Effector memory CD4-positive, alpha-beta T cell (primary cell): ENCODE data around the gene TMEM231.
A peak's percentile ranks its signal among the peaks of the same experiment; 100 is the strongest.
"Not testable (repeated sequence)": the region's sequence is repeated elsewhere in the genome, so short reads cannot be mapped to it uniquely, and the experiment has no call there.

ENCODE experiments used
- DNase-seq, 3 donors: peaks; one replicate each; pipeline ENCODE4 v3.0.0-alpha.2; 2020
- H3K27ac ChIP-seq: 2 replicates; pipeline ENCODE4 v1.7.0; 2013; ENCODE audit warnings: mild to moderate bottlenecking, low read length, moderate library complexity; ENCODE audit not compliant: insufficient read depth, poor library complexity, severe bottlenecking
- H3K27me3 ChIP-seq: replicated peaks from 2 replicates; pipeline ENCODE4 v1.7.0; 2013; ENCODE audit warnings: mild to moderate bottlenecking, low read length; ENCODE audit not compliant: insufficient read depth, control insufficient read depth, poor library complexity, severe bottlenecking
- H3K36me3 ChIP-seq: 2 replicates; pipeline ENCODE4 v1.7.0; 2013; ENCODE audit warnings: mild to moderate bottlenecking, low read length, moderate library complexity; ENCODE audit not compliant: control insufficient read depth, insufficient read depth
- H3K4me1 ChIP-seq: 2 replicates; pipeline ENCODE4 v1.7.0; 2013; ENCODE audit warnings: low read length, mild to moderate bottlenecking; ENCODE audit not compliant: control insufficient read depth, insufficient read depth, poor library complexity, severe bottlenecking
- H3K4me3 ChIP-seq: 2 replicates; pipeline ENCODE4 v1.7.0; 2013; ENCODE audit warnings: low read length, low read depth, mild to moderate bottlenecking; ENCODE audit not compliant: insufficient read depth, poor library complexity, severe bottlenecking
- H3K9me3 ChIP-seq: 2 replicates; pipeline ENCODE4 v1.7.0; 2013; ENCODE audit warnings: mild to moderate bottlenecking, low read length, moderate library complexity; ENCODE audit not compliant: control insufficient read depth

TMEM231 gene

GRCh38 chr16:75506574-75506973 is 49.5 kb downstream of the TMEM231 start:
- H3K27ac ChIP-seq: no peak overlapping the region
- DNase-seq: no peak

GRCh38 chr16:75506107-75506506 is 49.9 kb downstream of the TMEM231 start:
- no peak for DNase-seq
- no peak overlapping the region for H3K4me3 ChIP-seq
- no peak overlapping the region for H3K27ac ChIP-seq
- H3K27me3 ChIP-seq: no peaks in the 10 kb centered on the region
- H3K36me3 ChIP-seq: no peaks in the 10 kb centered on the region
- no peaks in the 10 kb centered on the region for H3K4me1 ChIP-seq
- H3K9me3 ChIP-seq: no peaks in the 10 kb centered on the region

More at GRCh38 chr16:75506574-75506973, 49.5 kb downstream of the TMEM231 start:
- no peak overlapping the region for H3K4me3 ChIP-seq
- no peaks in the 10 kb centered on the region for H3K4me1 ChIP-seq
- no peaks in the 10 kb centered on the region for H3K36me3 ChIP-seq
- no peaks in the 10 kb centered on the region for H3K27me3 ChIP-seq
- H3K9me3 ChIP-seq: no peaks in the 10 kb centered on the region

DNA sequence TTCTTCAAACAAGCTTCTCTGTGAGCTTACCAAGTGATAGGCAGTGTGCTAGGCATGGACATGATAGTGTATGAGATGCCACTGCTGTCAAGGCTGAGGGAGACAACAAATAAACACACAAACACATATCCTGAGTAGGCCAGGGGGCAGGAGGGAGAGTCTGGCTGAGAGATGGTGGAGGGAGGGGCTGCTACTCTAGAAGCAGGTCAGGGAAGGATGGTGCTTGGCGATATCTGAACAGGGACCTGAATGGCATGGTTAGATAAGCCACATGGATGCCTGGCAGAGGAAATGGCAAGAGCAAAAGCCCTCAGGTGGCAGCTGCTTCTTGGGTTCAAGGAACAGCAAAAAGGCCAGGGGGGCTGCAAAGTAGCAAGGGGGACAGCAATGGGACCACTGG is 52.3 kb downstream of the TMEM231 start:
- no peaks in the 10 kb centered on the region for H3K4me1 ChIP-seq
- H3K9me3 ChIP-seq: no peaks in the 10 kb centered on the region
- DNase-seq: no peak
- no peaks in the 10 kb centered on the region for H3K27me3 ChIP-seq
- H3K4me3 ChIP-seq: no peak overlapping the region
- no peaks in the 10 kb centered on the region for H3K36me3 ChIP-seq
- H3K27ac ChIP-seq: no peak overlapping the region

- H3K4me3 ChIP-seq: no peak overlapping the region
- no peak overlapping the region for H3K27ac ChIP-seq
- no peaks in the 10 kb centered on the region for H3K36me3 ChIP-seq
Measured at GRCh38 chr16:75502916-75503605, 53.0 kb downstream of the TMEM231 start.

GRCh38 chr16:75501820-75502219 is 54.2 kb downstream of the TMEM231 start:
- not testable (repeated sequence) for H3K27me3 ChIP-seq, H3K36me3 ChIP-seq, DNase-seq, H3K4me3 ChIP-seq, H3K9me3 ChIP-seq, H3K27ac ChIP-seq, H3K4me1 ChIP-seq

More at GRCh38 chr16:75502916-75503605, 53.0 kb downstream of the TMEM231 start:
- Histone ChIP-seq H3K9me3 (no peaks in the 10 kb centered on the region), H3K27me3 (no peaks in the 10 kb centered on the region), H3K4me1 (no peaks in the 10 kb centered on the region)
- DNase-seq: no peak

DNA sequence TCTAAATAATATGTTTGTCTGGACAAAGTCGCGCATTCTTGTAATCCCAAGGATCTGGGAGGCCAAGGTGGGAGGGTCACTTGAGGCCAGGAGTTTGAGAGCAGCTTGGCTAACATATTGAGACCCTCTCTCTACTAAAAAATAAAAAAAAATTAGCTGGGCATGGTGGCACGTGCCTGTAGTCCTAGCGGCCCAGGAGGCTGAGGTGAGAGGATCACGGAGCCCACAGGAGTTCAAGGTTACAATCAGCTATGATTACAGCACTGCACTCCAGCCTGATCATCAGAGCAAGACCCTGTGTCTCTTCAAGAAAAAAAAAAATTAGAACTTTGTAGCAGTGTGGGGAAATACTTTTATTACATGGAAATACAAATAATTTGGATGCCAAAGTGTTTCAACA is 54.7 kb downstream of the TMEM231 start:
- H3K36me3 ChIP-seq: no peaks in the 10 kb centered on the region
- no peak overlapping the region for H3K4me3 ChIP-seq
- no peaks in the 10 kb centered on the region for H3K9me3 ChIP-seq
- H3K4me1 ChIP-seq: no peaks in the 10 kb centered on the region
- no peak overlapping the region for H3K27ac ChIP-seq
- no peak for DNase-seq
- H3K27me3 ChIP-seq: no peaks in the 10 kb centered on the region

DNA sequence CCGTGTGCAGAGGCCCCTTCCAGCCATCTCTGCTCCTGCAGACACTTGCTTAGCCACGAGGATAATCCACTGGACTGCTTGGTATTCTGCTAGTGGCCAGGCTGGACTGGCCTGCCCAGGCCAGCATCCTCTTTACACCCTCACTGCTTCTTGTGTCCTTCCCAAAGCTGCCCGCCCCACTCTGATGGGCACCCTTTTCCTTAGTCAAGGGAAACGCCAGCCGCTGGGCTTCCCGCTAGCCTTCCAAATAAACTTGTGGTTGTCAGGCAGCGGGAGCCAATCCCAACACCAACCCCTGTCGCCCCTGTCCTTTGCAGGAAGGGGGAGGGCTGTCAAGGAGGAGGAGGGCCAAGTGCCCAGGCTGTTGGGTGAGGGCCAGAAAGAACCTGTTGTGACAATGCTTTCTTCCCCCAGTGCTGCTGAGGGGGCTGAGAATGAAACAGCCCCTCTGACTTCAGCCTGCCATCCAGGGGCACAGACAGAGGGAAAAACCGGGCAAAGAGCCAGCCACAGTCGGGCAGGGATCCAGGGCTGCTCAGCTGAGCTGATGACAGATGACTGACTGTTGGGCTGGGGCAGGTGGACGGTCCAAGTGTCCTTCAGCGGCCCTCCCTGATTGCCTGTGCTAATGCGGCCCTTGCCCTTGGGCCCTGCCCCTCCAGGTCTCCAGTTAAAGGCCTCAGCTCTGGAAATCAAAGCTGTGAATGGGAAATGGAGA is 57.3 kb downstream of the TMEM231 start:
- H3K9me3 ChIP-seq, H3K4me1 ChIP-seq, DNase-seq, H3K36me3 ChIP-seq, H3K27ac ChIP-seq, H3K27me3 ChIP-seq, H3K4me3 ChIP-seq: not testable (repeated sequence)

DNA sequence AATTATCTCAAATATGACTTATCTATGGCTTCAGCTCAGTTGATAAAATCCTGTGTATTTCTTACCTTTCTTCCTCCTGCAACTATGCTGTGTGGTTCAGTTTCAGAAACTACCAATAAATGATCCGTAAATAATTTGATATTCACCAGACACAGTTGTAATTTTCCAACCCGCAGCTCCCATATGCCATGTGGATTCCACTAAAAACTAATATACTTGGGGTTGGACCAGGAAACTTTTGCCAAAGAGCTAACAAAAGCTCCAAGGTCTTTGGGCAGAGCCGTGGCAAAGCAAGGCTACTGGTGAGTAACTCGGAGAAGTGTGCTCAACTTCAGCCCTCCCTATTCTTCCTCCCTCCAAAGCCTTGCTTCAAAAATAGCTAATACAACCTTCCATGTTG is 58.5 kb downstream of the TMEM231 start:
- Histone ChIP-seq H3K36me3 (no peaks in the 10 kb centered on the region), H3K27ac (no peak overlapping the region), H3K4me3 (no peak overlapping the region), H3K9me3 (no peaks in the 10 kb centered on the region), H3K27me3 (peaks cover 9% of the 10 kb centered on the region), H3K4me1 (peaks cover 8% of the 10 kb centered on the region)
- no peak for DNase-seq

DNA sequence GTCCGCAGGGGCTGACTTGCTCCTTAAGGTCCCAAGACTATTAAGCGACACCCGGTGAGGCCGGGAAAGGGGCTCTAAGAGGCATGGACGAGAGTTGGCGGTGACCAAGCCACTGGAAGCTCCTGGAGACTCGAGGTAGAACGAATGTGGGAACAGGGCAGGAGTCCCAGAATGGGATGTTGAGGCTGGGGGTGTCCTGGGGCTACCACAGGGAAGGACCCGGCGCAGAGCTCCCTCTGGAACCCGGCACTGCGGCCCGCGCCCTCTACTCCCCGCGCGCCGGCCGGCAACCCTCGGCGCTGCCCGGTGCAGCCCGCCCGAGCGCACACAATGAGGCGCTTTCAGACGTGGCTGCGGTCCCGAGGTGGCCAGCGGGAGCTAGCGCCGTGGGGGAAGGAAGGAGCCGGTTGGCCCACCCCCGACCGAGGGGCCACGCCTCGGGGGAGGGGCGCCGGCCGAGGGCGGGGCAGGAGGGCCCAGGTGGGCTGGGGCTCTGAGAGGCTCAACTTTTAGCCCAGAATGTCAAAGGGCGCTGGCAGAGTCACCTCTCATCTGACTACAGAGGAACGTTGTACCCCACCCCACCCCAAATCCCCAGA is 60.9 kb downstream of the TMEM231 start, which contains the start of gene CHST6:
Gene CHST6, minus strand, starts transcription at position 366 of the 599 bp plus-strand sequence. CDS start 15,613 bp downstream, outside the sequence.
- Histone ChIP-seq H3K27ac (no peak within 1 kb of the TSS), H3K27me3 (peaks cover 9% of the 10 kb centered on the region), H3K36me3 (no peaks in the 10 kb centered on the region), H3K9me3 (no peaks in the 10 kb centered on the region), H3K4me1 (peaks cover 8% of the 10 kb centered on the region), H3K4me3 (peak within 1 kb of the TSS; percentile 35)
- DNase-seq: no peak

GRCh38 chr16:75494661-75495075 is 61.4 kb downstream of the TMEM231 start:
- peaks cover 9% of the 10 kb centered on the region for H3K27me3 ChIP-seq
- peaks cover 8% of the 10 kb centered on the region for H3K4me1 ChIP-seq
- no peak for DNase-seq
- no peak overlapping the region for H3K27ac ChIP-seq
- H3K9me3 ChIP-seq: no peaks in the 10 kb centered on the region
- H3K36me3 ChIP-seq: no peaks in the 10 kb centered on the region
- H3K4me3 ChIP-seq: peak overlapping the region; percentile 35
